NT2/D1 (cell line): ENCODE data around the gene NAV1.

Experiments
- SUZ12 ChIP-seq: IDR thresholded peaks from 2 replicates; pipeline ENCODE4 v1.6.1; 2011; ENCODE audit not compliant: insufficient read length, insufficient read depth; ENCODE audit errors: extremely low read depth
- YY1 ChIP-seq: IDR thresholded peaks from 2 replicates; pipeline ENCODE4 v1.6.1; 2011; ENCODE audit not compliant: insufficient read length, insufficient read depth
- ZNF274 ChIP-seq: IDR thresholded peaks from 2 replicates; pipeline ENCODE4 v1.6.1; 2011; ENCODE audit warnings: mild to moderate bottlenecking, low read depth, low read length

DNA sequence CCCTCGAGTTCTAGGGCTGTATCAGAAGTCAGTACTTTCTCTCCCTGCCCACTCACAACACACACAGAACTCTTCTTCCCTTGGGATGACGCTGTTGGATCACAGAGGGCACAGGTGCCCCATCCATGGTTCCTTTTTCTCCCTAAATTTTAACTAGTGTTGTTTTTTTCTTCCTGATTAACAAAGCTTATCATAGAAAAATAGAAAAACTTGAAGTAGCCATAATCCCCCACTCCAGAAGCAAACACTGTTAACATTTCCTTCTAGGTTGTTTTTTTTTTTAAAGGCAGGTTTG lies 27.5 kb downstream of the NAV1 start:
- TF ChIP-seq ZNF274 (no peak), SUZ12 (no peak), YY1 (no peak)
